WTC11 (cell line): ENCODE data around the gene FBXO28. TPM values are rescaled to one million over a fixed set of nuclear protein-coding genes. Genes with fewer than 3 reads are reported as not detected.

Experiments
- ATAC-seq: fragments of 200-7000 bp; cut with Tn5 transposase; 2 replicates; pipeline ENCODE4 v1.10.0; 2021; ENCODE audit warnings: mild to moderate bottlenecking, moderate library complexity
- CTCF ChIA-PET: fragments of 300-600 bp; sonication (Branson Sonifier 250); formaldehyde crosslinking; loops from one replicate; lab custom pipeline; 2021; ENCODE audit warnings: antibody characterized with exemption; lab: Charles Lee
- POLR2A ChIA-PET: fragments of 350-600 bp; sonication (Branson Sonifier 250); formaldehyde crosslinking; loops from one replicate; lab custom pipeline; 2021; ENCODE audit warnings: antibody characterized with exemption; lab: Charles Lee
- DNase-seq: peaks from one replicate; pipeline ENCODE4 v3.0.0; 2021; ENCODE audit warnings: low spot score
- H3K27ac Mint-ChIP-seq: 2 replicates; pipeline ENCODE4 v1.8.0; 2021; ENCODE audit warnings: mixed read lengths
- H3K27me3 Mint-ChIP-seq: 2 replicates; pipeline ENCODE4 v1.8.0; 2021; ENCODE audit warnings: low read depth, mild to moderate bottlenecking, moderate library complexity, mixed read lengths
- H3K36me3 Mint-ChIP-seq: 2 replicates; pipeline ENCODE4 v1.8.0; 2021; ENCODE audit warnings: mixed read lengths
- H3K4me1 Mint-ChIP-seq: 2 replicates; pipeline ENCODE4 v1.8.0; 2022; ENCODE audit warnings: mixed read lengths
- H3K4me3 Mint-ChIP-seq: 2 replicates; pipeline ENCODE4 v1.8.0; 2021; ENCODE audit warnings: mild to moderate bottlenecking, moderate library complexity, mixed read lengths
- H3K9me3 Mint-ChIP-seq: 2 replicates; pipeline ENCODE4 v1.8.0; 2021; ENCODE audit warnings: mixed read lengths
- ATF1 ChIP-seq: sonication (generic); formaldehyde crosslinking; IDR thresholded peaks from 2 replicates; pipeline ENCODE4 v1.8.1; 2023; ENCODE audit warnings: mild to moderate bottlenecking, moderate library complexity, missing genetic modification reagents
- CBFB ChIP-seq: sonication (generic); formaldehyde crosslinking; IDR thresholded peaks from 2 replicates; pipeline ENCODE4 v1.8.1; 2022; ENCODE audit warnings: mild to moderate bottlenecking, low read depth, missing genetic modification reagents
- CREB1 ChIP-seq: sonication (generic); formaldehyde crosslinking; IDR thresholded peaks from 2 replicates; pipeline ENCODE4 v1.8.0; 2023; ENCODE audit warnings: mild to moderate bottlenecking, missing genetic modification reagents
- CREM ChIP-seq: sonication (generic); formaldehyde crosslinking; IDR thresholded peaks from 2 replicates; pipeline ENCODE4 v1.8.1; 2022; ENCODE audit warnings: mild to moderate bottlenecking, missing genetic modification reagents, moderate library complexity
- FOXJ3 ChIP-seq: sonication (generic); formaldehyde crosslinking; IDR thresholded peaks from 2 replicates; pipeline ENCODE4 v1.9.0; 2021; ENCODE audit warnings: missing genetic modification reagents, mild to moderate bottlenecking, borderline replicate concordance
- GRHL2 ChIP-seq: fragments of 250-450 bp; sonication (Bioruptor Pico); IDR thresholded peaks from 2 replicates; pipeline ENCODE4 v1.8.0; 2022; ENCODE audit warnings: mild to moderate bottlenecking, moderate library complexity; ENCODE audit not compliant: insufficient replicate concordance, severe bottlenecking
- MLX ChIP-seq: sonication (generic); formaldehyde crosslinking; IDR thresholded peaks from 2 replicates; pipeline ENCODE4 v1.8.1; 2023; ENCODE audit warnings: mild to moderate bottlenecking, missing genetic modification reagents, moderate library complexity
- MYBL2 ChIP-seq: sonication (generic); formaldehyde crosslinking; IDR thresholded peaks from 2 replicates; pipeline ENCODE4 v1.8.1; 2023; ENCODE audit warnings: mild to moderate bottlenecking, moderate library complexity, missing genetic modification reagents
- NFE2L1 ChIP-seq: sonication (generic); formaldehyde crosslinking; IDR thresholded peaks from 2 replicates; pipeline ENCODE4 v1.8.1; 2023; ENCODE audit warnings: missing genetic modification reagents
- NR1H2 ChIP-seq: sonication (generic); formaldehyde crosslinking; IDR thresholded peaks from 2 replicates; pipeline ENCODE4 v1.9.0; 2021; ENCODE audit warnings: mild to moderate bottlenecking, moderate library complexity, missing genetic modification reagents
- NR2C2 ChIP-seq: sonication (generic); formaldehyde crosslinking; IDR thresholded peaks from 2 replicates; pipeline ENCODE4 v1.8.0; 2022; ENCODE audit warnings: mild to moderate bottlenecking, missing genetic modification reagents
- RORB ChIP-seq: fragments of 250-450 bp; sonication (Bioruptor Pico); IDR thresholded peaks from 2 replicates; pipeline ENCODE4 v1.9.0; 2021; ENCODE audit warnings: mild to moderate bottlenecking
- TCF7 ChIP-seq: sonication (generic); formaldehyde crosslinking; IDR thresholded peaks from 2 replicates; pipeline ENCODE4 v1.8.0; 2022; ENCODE audit warnings: mild to moderate bottlenecking, low read depth, missing genetic modification reagents, moderate library complexity
- TEAD1 ChIP-seq: sonication (generic); formaldehyde crosslinking; IDR thresholded peaks from 2 replicates; pipeline ENCODE4 v1.8.0; 2022; ENCODE audit warnings: mild to moderate bottlenecking, missing genetic modification reagents
- ZBTB21 ChIP-seq: sonication (generic); formaldehyde crosslinking; IDR thresholded peaks from 2 replicates; pipeline ENCODE4 v1.8.1; 2023; ENCODE audit warnings: mild to moderate bottlenecking, missing genetic modification reagents, borderline replicate concordance
- ZNF232 ChIP-seq: sonication (generic); formaldehyde crosslinking; IDR thresholded peaks from 2 replicates; pipeline ENCODE4 v1.8.0; 2022; ENCODE audit warnings: mild to moderate bottlenecking, missing genetic modification reagents
- ZNF396 ChIP-seq: fragments of 250-450 bp; sonication (Bioruptor Pico); IDR thresholded peaks from 2 replicates; pipeline ENCODE4 v1.8.0; 2021; ENCODE audit warnings: mild to moderate bottlenecking, moderate library complexity, borderline replicate concordance
- ZNF532 ChIP-seq: fragments of 250-450 bp; sonication (Bioruptor Pico); IDR thresholded peaks from 2 replicates; pipeline ENCODE4 v1.9.0; 2021; ENCODE audit warnings: mild to moderate bottlenecking, borderline replicate concordance
- total RNA-seq: library from RNA; stranded (reverse); gene quantifications from 3 replicates; pipeline ENCODE4 v1.2.3, GENCODE V29; 2021
- TF ChIP-seq, protein P1 (sequence below): sonication (generic); formaldehyde crosslinking; IDR thresholded peaks from 2 replicates; pipeline ENCODE4 v1.8.1; 2023; ENCODE audit warnings: mild to moderate bottlenecking, missing genetic modification reagents, borderline replicate concordance
- TF ChIP-seq, protein P2 (sequence below): sonication (generic); formaldehyde crosslinking; IDR thresholded peaks from 2 replicates; pipeline ENCODE4 v1.8.1; 2022; ENCODE audit warnings: low read depth, missing genetic modification reagents, borderline replicate concordance

The FBXO28 gene
- total RNA-seq, 1 experiment from 2014 or later: 36.8 TPM

- Mint-ChIP-seq H3K4me3 (no peak overlapping the region), H3K9me3 (peaks cover 6% of the 10 kb centered on the region; the same call in 1 of the 2 replicates), H3K27me3 (no peaks in the 10 kb centered on the region), H3K4me1 (0 out of 2 replicates have a peak, but pooled peaks cover 3% of the 10 kb centered on the region)
- ATAC-seq: no peak
- no peak for DNase-seq
- POLR2A ChIA-PET: no interaction called here
- no peak for TF ChIP-seq GRHL2 (CRISPR knock-in tag)
- no peak for TF ChIP-seq TCF7 (CRISPR knock-in tag)
- TF ChIP-seq, protein P1, sequence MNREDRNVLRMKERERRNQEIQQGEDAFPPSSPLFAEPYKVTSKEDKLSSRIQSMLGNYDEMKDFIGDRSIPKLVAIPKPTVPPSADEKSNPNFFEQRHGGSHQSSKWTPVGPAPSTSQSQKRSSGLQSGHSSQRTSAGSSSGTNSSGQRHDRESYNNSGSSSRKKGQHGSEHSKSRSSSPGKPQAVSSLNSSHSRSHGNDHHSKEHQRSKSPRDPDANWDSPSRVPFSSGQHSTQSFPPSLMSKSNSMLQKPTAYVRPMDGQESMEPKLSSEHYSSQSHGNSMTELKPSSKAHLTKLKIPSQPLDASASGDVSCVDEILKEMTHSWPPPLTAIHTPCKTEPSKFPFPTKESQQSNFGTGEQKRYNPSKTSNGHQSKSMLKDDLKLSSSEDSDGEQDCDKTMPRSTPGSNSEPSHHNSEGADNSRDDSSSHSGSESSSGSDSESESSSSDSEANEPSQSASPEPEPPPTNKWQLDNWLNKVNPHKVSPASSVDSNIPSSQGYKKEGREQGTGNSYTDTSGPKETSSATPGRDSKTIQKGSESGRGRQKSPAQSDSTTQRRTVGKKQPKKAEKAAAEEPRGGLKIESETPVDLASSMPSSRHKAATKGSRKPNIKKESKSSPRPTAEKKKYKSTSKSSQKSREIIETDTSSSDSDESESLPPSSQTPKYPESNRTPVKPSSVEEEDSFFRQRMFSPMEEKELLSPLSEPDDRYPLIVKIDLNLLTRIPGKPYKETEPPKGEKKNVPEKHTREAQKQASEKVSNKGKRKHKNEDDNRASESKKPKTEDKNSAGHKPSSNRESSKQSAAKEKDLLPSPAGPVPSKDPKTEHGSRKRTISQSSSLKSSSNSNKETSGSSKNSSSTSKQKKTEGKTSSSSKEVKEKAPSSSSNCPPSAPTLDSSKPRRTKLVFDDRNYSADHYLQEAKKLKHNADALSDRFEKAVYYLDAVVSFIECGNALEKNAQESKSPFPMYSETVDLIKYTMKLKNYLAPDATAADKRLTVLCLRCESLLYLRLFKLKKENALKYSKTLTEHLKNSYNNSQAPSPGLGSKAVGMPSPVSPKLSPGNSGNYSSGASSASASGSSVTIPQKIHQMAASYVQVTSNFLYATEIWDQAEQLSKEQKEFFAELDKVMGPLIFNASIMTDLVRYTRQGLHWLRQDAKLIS (CRISPR knock-in tag): no peak
- TF ChIP-seq ZNF532 (CRISPR knock-in tag): no peak
- TF ChIP-seq ZNF396 (CRISPR knock-in tag): no peak
- no peak for TF ChIP-seq ATF1 (CRISPR knock-in tag)
- TF ChIP-seq, protein P2, sequence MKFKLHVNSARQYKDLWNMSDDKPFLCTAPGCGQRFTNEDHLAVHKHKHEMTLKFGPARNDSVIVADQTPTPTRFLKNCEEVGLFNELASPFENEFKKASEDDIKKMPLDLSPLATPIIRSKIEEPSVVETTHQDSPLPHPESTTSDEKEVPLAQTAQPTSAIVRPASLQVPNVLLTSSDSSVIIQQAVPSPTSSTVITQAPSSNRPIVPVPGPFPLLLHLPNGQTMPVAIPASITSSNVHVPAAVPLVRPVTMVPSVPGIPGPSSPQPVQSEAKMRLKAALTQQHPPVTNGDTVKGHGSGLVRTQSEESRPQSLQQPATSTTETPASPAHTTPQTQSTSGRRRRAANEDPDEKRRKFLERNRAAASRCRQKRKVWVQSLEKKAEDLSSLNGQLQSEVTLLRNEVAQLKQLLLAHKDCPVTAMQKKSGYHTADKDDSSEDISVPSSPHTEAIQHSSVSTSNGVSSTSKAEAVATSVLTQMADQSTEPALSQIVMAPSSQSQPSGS: no peak
- TF ChIP-seq CBFB: no peak
- TF ChIP-seq TEAD1: no peak
- no peak for TF ChIP-seq ZBTB21 (CRISPR knock-in tag)
- no peak for TF ChIP-seq NR2C2
- TF ChIP-seq MYBL2: no peak
- no peak for TF ChIP-seq CREM (CRISPR knock-in tag)
- no peak for TF ChIP-seq ZNF232 (CRISPR knock-in tag)
- TF ChIP-seq MLX (CRISPR knock-in tag): no peak
- TF ChIP-seq FOXJ3: no peak
- TF ChIP-seq CREB1 (CRISPR knock-in tag): no peak
- TF ChIP-seq NFE2L1 (CRISPR knock-in tag): no peak
- no peak for TF ChIP-seq RORB
- TF ChIP-seq NR1H2 (CRISPR knock-in tag): no peak
- TF ChIP-seq, all 79 proteins: peak for 0
- H3K36me3 Mint-ChIP-seq: no peaks in the 10 kb centered on the region
- no peak overlapping the region for H3K27ac Mint-ChIP-seq
- CTCF ChIA-PET: no interaction called here
Observed at GRCh38 chr1:224092111-224092510, 21.8 kb upstream of the FBXO28 start.
